Right lobe of liver (tissue), 4 donors: ENCODE measurements around the gene PRKAG2.

Experiments
- POLR2A ChIP-seq: fragments of 450-650 bp; IDR thresholded peaks from one replicate; pipeline ENCODE4 v1.6.1; 2017; ENCODE audit warnings: antibody characterized with exemption, mild to moderate bottlenecking
- TF ChIP-seq, protein P1 (sequence below), 4 donors: fragments of 200-600 bp in 3 of 4; fragments of 450-650 bp in 1 of 4; IDR thresholded peaks; one replicate each; pipeline versions ENCODE4 v1.5.1 to v1.8.0; 2016 to 2022; ENCODE audit warnings: antibody characterized with exemption in 4 of 4, mild to moderate bottlenecking in 2 of 4
- donor health status: DM: no; HTN: no; CAD: no.
- donor health status: DM: no; HTN: no; CAD: no.
- donor health status: DM: no; HTN: yes; CAD: no.

DNA sequence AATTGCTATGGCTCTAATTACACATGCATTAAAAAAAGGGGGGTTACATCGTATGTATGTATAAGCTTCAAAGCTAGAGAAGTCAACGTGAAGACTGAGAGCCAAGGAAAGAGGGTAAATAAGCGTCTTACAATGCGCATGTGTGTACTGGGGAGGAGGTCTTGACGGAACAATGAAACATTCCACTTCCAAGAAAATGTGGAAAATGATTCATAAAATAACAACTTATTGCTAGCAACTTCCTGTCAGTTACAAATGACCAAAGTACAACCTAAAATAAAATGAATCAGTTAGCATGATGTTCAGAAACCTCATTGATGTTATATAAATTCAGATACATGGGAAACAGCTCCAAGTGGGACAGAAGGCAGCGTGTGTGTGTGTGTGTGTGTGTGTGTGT is 253.1 kb downstream of the PRKAG2 start:
- TF ChIP-seq, protein P1, sequence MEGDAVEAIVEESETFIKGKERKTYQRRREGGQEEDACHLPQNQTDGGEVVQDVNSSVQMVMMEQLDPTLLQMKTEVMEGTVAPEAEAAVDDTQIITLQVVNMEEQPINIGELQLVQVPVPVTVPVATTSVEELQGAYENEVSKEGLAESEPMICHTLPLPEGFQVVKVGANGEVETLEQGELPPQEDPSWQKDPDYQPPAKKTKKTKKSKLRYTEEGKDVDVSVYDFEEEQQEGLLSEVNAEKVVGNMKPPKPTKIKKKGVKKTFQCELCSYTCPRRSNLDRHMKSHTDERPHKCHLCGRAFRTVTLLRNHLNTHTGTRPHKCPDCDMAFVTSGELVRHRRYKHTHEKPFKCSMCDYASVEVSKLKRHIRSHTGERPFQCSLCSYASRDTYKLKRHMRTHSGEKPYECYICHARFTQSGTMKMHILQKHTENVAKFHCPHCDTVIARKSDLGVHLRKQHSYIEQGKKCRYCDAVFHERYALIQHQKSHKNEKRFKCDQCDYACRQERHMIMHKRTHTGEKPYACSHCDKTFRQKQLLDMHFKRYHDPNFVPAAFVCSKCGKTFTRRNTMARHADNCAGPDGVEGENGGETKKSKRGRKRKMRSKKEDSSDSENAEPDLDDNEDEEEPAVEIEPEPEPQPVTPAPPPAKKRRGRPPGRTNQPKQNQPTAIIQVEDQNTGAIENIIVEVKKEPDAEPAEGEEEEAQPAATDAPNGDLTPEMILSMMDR (IDR thresholded peaks at IDR 0.05) = no peak
- no peak for TF ChIP-seq POLR2A
